SW 1271 (cell line): Measurements from ENCODE around the gene PTPRF.
"Not testable (repeated sequence)": the region's sequence is repeated elsewhere in the genome, so short reads cannot be mapped to it uniquely, and the experiment has no call there.

Source experiments
- DNase-seq, 2 experiments: peaks; one replicate each; lab custom pipeline; 2025; lab: John Stamatoyannopoulos, UW

PTPRF gene

DNA sequence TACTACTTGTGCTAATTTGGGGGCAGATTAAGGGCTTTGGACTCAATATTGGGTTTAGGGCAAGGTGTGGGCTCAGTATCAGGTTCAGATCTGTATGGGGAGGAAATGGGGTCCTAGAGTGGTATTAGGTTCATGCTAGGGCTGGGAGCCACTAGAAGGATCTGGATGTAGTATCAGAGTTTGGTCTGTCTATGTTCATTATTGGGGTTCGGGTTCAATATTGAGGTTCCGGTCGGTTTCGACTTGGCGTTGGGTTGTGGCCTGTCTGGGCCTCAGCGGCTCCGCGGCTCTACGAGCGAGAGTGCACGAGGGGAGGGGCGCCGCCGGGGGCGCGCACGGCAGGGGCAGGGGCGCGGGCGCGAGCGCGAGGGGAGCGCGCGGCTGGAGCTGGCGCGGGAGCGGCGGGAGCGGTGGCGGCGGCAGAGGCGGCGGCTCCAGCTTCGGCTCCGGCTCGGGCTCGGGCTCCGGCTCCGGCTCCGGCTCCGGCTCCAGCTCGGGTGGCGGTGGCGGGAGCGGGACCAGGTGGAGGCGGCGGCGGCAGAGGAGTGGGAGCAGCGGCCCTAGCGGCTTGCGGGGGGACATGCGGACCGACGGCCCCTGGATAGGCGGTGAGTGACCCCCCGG lies at the start of gene PTPRF:
Gene PTPRF (plus strand): TSS at position 401 of the 624 bp plus-strand sequence. CDS start 14,193 bp downstream, outside the sequence.
- peak in 1 of 2 experiments; percentile 35 for DNase-seq

DNA sequence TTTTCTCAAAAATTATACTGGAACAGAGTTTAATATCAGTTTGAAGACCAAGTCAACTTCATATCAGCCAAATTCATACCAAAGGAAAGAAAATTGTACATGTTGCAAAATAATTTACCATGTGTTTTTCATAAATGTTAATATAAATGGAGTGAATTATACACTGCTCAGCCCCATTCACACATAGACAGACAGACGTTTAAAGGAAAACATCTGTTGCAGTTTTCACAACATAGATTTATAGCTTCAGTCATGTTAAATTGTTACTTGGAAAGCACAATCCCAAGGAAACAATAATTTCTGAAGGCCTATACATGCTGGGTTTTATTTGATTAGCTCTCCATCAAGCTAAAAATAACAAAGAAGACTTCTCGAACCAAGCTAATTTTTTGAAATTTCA lies 49.2 kb upstream of the PTPRF start:
- no peak for DNase-seq

DNA sequence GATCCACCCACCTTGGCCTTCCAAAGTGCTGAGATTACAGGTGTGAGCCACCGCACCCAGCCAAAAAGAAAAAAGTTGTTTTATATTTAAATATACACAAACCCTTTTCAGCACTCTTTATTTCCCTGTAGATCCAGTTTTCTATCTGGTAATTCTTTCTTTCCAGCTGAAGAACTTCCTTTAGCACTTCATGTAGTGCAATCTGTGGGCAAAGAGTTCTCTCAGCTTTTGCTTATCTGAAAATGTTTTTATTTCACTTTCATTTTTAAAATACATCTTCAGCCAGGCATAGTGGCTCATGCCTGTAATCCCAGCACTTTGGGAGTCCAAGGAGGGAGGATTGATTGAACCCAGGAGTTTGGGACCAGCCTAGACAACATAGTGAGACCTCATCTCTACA lies 48.5 kb upstream of the PTPRF start:
- no peak for DNase-seq

DNA sequence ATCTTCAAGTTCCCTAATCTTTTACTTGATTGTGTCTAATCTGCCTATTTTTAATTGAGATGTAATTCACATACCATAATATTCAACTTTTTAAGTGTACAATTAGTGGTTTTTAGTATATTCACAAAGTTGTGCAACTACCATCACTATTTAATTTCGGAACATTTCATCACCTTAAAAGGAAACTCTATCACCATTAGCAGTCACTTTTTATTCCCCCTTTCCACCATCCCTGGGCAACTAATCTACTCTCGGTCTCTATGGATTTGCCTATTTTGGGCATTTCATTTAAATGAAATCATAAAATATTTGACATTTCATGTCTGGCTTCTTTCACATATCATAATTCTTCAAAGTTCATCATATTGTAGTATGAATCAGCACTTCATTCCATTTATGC lies 46.3 kb upstream of the PTPRF start:
- no peak for DNase-seq

GRCh38 chr1:43488165-43488564 lies 42.5 kb upstream of the PTPRF start:
- DNase-seq: no peak

GRCh38 chr1:43491061-43491460 lies 39.6 kb upstream of the PTPRF start:
- no peak for DNase-seq

- DNase-seq: no peak
Observed at GRCh38 chr1:43492826-43493225, 37.9 kb upstream of the PTPRF start.

DNA sequence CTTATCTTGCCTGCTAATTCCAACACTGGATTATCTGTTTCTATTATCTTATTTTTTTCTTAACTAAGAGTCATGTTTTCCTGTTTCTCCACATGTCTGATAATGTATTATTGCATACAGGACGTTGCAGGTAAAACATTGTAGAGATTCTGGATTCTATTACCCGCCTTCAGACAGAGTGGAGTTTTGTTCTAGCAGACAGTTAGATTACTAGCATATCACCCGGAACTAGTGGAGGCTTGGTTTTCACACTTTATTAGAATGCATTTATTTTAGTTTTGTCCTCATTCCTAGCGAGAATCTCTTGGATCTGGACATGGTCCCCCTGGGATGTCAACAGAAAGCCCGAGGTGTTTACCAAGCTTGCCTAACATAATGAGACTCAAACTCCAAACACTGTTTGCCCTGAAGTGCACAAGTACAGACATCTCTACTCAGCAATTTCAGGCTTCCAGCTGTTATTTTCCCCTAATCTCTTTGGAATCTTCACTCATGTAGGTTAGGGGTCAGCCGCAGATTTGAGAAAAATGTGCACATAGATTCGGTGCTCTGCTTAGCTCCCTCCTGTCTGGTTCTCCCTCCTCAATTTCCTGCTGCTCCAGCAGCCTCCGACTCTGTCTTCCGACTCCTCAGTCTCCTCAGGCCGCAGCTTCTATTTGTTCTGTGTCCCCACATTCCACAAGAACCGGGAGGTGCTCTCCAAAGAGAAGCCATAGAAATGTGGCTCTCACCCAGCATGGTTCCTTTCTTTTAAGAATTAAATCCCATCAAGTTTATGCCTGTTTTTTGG lies 36.8 kb upstream of the PTPRF start:
- DNase-seq: no peak

GRCh38 chr1:43495204-43495603 lies 35.5 kb upstream of the PTPRF start:
- DNase-seq: no peak

DNA sequence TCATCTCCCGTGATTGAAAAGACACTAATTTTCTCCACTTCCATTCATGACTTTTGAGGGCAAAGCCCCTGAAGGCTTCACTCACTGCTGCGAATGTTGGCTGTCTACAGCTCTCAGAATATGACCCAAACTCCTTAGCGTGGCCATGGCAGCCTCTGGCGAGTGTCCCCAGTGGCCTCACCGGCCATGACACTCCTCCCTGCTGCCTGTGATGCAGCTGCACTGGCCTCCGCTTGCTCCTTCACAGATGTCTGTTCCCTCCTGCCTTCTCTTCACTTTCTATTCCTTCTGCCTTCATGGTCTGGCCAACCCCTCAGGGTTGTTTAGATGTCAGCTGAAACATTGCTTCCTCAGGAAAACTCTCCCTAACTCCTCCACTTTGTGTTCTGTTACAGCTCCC lies 30.8 kb upstream of the PTPRF start:
- no peak for DNase-seq

DNA sequence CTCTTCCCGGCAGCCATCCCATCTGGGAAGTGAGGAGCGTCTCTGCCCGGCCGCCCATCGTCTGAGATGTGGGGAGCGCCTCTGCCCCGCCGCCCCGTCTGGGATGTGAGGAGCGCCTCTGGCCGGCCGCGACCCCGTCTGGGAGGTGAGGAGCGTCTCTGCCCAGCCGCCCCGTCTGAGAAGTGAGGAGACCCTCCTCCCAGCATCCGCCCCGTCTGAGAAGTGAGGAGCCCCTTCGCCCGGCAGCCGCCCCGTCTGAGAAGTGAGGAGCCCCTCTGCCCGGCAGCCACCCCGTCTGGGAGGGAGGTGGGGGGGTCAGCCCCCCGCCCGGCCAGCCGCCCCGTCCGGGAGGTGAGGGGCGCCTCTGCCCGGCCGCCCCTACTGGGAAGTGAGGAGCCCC lies 28.9 kb upstream of the PTPRF start:
- not testable (repeated sequence) for DNase-seq

- no peak for DNase-seq
Observed at GRCh38 chr1:43503534-43503933, 27.1 kb upstream of the PTPRF start.

DNA sequence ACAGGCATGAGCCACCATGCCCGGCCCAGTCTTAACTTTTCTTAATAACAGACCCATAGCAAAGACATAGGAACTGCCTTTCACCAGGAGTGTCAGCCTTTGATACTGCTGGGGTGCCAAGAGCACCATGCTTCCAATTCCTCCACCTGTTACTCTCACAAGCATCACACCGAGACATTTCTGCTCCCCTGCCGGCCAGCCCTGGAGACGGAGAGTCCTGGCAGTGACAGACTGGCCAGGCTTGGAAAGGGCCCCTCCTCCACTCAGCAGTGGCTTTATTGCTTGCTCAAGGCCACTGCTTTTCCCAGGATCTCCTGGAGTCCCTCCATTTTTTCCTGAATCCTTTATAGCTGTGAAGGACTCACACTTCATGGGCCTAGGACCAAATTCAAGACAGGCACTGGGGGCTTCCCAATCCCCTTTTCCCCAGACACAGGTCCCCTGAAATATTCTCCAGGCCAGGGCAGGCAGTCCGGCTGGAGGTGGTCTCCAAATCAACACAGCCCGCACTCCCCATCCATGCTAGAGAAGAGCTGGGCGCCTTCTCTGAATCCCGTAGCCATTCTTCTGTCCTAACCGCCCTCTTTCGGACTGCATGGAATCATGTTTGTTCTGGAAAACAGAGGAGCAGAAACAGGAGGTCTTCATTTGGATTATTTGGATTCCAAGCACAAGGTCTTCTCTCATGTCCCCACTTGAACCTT lies 25.5 kb upstream of the PTPRF start:
- no peak for DNase-seq

DNA sequence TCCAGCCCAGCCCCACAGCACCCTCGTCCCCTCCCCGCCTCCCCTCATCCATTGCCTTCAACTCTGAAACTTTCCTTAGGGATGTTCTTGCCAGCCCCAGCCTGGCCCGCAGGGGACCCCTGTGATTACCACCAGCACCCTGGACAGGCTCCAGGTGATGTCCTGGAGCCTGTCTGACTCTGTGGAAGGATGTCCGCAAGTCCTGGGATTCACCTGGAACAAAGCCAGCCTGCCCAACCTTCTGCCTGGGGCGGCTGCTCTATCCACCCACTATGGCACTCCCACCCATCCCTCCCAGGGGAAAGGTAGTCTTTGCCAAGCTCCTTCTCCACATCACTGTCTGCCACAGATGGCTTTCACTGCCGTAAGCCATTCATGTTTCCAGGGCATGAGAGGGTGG lies 24.4 kb upstream of the PTPRF start:
- DNase-seq: no peak

DNA sequence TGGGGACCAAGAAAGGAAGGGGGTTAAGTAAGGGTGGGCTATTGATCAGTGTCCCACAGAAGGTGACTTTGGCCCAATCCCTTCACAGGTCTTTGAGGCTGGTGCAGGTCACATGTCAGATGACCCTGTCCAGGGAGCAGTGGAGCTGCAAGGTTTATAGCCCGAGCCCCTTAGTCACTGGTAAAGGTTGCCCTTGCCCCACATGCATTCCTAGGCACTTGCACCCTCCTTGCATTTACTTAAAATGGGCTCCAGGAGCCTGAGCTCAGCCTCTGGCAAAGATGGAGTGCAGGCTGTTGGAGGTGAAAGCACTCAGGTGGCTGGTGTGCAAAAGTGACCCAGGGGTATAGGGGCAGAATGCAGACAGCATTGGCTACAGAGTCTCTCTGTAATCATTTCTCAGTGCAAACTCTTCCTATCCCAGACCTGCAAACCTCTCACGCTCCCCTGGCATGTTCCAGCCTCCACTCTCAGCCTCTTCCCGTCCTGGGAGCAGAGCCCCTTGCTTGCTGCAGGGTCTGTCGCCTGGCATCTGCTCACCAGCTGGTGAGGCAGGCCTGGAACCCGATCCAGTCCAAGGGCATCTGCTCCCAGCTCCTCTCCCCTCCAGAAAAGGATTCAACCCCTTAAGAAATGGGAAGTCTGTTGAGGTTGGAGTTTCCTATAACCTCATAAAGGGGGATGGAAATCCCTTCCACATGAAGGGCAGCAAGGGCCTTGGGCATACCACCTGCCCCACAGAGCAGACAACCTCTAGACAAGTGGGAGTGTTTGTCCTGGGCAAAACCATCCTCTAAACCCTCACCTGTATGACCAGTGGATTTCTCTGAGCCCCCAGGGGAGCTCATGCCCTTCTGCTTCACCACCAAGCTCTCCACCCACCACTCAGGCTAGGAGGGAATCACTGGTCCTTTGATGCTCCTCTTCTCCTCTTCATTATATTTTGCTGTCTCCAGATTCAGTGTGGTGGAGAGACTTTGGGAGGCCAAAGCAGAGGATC lies 23.1 kb upstream of the PTPRF start:
- DNase-seq: no peak

DNA sequence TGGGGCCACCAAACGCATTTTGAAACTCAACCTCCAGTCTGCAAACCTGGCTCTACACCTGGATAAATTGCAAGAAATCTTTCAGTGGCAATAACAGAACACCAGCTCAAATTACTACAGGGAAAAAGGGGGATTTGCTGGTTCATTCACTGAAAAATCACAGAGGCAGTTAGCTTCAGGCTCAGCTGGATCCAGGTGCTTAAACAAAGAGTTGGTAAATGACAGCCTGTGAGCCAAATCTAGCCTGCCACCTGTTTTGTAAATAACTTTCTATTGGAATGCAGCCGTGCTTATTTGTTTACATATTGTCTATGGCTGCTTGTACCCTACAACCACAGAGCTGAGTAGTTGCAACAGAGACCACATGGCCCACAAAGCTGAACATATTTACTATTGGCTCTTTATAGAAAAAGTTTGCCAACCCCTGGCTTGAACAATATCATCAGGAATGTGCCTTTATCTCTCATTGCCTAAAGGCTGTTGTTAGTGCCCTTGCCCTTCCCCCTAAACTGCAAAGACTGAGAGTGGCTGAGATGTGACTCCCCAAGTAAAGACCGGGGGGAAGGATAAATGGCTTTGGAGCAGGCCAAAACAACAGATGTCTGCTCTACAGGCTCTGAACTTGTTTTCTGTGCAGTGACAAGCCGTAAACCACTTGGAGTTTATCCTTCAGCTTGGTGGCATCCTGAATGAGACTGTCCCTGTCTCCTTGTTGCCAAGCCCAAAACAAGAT lies 21.5 kb upstream of the PTPRF start:
- DNase-seq: no peak

DNA sequence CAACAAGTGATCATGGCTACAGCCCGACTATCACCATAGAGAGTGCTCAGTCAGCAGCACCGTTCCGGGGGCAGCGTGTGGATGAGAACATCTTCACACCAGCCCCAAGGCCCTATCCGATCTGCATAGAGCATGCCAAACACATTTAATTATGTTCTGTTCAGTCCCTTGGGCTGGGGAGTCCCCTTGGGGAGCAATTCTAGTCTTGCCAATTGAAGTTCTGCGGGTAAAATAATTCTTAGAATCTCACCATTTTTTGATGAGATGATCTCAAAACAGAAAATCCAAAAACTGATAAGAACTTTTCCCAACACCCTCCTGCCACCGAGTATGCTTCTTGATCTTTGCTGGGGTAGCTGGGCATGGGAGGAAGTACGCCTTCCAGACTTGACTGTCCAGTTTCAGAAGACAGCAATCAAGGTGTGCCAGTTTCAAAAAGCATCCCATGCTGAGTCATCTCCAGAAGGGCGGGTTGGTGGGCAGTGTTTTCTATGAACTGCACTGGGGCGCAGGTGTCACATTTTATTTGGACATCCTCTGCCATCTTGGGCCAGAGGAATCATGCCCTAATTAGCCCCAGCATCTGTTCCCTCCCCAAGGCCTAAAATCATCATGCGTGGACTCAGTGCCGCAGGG lies 20.8 kb upstream of the PTPRF start:
- no peak for DNase-seq

DNA sequence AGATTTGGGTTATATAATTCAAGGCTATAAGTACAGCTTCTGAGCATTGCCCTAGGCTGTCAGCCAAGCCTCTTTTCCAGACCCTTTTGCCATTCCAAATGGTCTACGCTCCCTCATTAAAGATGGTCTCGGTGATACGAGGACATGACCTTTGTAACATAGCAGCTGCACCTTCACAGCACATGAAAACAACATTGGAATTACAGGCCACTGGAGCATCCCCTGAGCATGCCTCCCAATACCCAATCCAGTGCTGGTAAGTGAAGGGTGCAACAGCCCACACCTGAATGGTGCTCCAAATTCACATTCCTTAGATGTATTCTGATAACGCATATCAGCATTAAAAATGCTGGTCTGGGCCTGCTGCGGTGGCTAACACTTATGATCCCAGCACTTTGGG lies 20.1 kb upstream of the PTPRF start:
- no peak for DNase-seq

DNA sequence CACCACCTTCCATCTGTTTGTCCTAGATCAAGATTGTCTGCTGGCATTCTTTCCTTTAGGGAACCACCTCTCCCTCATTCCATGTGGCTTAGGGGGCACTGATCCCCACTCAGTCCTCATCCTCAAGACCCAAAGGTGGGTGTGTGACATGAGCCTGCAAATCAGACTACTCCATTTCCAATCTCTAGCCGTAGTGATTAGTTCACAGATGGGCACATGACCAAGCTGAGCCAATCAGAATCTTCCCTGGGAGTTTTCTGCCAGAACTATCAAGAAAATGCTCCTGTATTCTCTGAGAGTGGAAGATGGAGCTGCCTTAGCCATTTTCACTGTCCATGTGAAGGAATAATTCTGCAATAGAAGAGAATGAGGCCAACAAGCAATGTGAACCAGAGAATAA lies 19.3 kb upstream of the PTPRF start:
- DNase-seq: no peak

GRCh38 chr1:43512133-43512532 lies 18.6 kb upstream of the PTPRF start:
- no peak for DNase-seq

DNA sequence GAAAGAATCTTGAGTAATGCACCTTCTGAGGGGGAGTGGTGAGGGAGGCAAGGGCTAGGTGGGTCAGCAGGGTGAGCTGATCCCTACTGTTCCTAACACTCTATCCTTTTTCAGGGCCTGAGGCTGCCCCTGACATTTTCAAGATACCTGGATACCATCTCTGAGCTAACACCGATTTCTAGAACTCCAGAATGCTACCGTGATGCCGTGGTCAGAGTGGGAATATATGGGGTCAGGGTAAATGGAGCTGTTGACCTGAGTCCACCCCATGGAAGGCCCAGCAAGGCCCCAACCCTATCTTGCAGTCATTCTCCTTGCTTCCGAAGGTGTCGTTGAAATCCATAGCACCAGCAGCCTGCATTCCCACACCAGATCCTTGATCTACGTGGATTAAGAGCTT lies 18.0 kb upstream of the PTPRF start:
- no peak for DNase-seq
